GM12892 (cell line): Measurements from ENCODE around the gene CCDC57.
A peak's percentile ranks its signal among the peaks of the same experiment; 100 is the strongest.

ENCODE experiments used
- POLR2A ChIP-seq: IDR thresholded peaks from 2 replicates; pipeline ENCODE4 v1.6.1; 2011; ENCODE audit warnings: low read depth, low read length, control low read depth
- POLR2AphosphoS5 ChIP-seq: IDR thresholded peaks from 2 replicates; pipeline ENCODE4 v1.6.1; 2011; ENCODE audit warnings: low read depth, low read length, control low read depth
- TAF1 ChIP-seq: IDR thresholded peaks from 2 replicates; pipeline ENCODE4 v1.6.1; 2011; ENCODE audit warnings: low read depth, mild to moderate bottlenecking, control low read depth, low read length, borderline replicate concordance

DNA sequence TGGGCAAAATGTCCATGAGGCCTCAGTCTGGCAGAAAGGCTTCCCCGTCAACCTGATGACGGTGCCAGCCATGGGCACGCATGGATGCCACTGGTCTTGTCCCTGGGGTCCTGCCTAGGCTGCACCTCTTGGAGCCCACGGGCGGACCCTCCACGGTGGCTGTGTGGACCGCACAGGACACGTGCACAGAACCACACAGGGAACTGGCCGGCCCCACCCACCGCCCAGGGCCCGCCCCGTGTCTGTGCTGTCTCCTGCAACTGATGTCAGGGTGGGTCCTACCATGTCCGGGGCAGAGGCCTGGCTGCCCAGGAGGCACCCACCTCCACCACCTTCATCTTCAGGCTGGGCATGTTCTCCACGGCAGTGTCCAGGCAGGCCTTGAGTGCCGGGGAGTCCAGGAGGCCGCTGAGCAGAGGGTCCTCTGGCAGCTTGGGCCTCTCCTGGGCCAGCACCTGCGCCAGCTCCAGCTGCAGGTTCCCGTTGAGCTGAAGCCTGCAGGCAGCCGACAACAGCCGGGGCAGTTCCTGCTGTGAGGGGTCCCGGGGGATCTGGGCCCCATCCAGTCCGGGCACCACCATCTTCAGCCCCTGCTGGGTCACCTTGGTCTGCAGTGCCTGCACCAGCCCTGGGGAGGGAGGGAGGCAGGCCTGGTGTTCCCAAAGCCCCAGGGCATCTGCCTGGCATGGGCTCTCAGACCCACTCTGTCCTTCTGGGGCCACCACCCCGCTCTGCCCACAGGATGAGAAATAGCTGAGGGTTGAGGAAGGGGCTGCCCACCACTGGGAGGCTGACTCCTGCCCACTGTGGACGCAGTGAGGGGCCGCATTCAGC is 126.5 kb downstream of the CCDC57 start:
- TF ChIP-seq POLR2A (peak; percentile 21; the same call in 1 of the 2 replicates), POLR2AphosphoS5 (peak; percentile 16; the same call in 1 of the 2 replicates), TAF1 (no peak)
